NCI-H1930 (cell line): ENCODE data around the gene SAA1.

ENCODE experiments used
- DNase-seq, 2 experiments: peaks; one replicate each; lab custom pipeline; 2025; lab: John Stamatoyannopoulos, UW

Gene SAA1

GRCh38 chr11:18310800-18311340 is 44.8 kb downstream of the SAA1 start:
- no peak for DNase-seq

- DNase-seq = no peak
These were observed 45.9 kb downstream of the SAA1 start for GRCh38 chr11:18312012-18312411.

DNA sequence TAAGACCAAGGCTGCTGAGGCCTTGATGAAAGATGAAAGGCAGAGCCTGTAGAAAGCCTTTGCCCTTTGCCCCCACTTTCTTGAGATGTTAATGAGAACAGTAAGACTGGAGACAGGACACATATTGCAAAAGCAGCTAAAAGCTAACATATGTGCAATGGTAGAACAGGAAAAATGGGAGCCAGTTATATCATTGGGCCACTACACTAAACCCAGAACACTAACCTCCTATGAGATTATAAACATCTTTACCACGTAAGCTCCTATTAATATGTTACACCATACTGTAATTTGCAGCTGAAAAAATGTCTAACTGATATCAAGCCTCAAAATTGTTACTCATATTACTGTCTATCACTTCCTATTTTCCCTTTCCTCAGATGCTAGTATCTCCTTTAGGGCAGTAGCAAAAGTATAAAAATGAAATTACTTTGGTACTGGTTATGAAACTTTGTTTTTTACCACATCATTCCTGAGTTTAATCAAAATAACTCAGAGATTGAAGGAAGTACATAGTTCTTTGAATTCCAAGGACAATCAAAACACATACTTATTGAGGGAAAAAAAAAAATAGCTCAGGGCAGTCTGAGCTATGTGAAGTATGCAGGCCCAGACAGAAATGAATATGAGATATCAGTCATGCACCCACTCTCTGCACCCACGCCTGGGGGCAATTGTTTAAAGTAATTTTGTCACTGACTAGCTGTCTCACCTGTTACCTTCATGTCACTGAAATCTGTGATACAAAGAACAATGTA is 46.8 kb downstream of the SAA1 start:
- no peak for DNase-seq

GRCh38 chr11:18313965-18314763 is 48.1 kb downstream of the SAA1 start:
- DNase-seq = no peak

DNA sequence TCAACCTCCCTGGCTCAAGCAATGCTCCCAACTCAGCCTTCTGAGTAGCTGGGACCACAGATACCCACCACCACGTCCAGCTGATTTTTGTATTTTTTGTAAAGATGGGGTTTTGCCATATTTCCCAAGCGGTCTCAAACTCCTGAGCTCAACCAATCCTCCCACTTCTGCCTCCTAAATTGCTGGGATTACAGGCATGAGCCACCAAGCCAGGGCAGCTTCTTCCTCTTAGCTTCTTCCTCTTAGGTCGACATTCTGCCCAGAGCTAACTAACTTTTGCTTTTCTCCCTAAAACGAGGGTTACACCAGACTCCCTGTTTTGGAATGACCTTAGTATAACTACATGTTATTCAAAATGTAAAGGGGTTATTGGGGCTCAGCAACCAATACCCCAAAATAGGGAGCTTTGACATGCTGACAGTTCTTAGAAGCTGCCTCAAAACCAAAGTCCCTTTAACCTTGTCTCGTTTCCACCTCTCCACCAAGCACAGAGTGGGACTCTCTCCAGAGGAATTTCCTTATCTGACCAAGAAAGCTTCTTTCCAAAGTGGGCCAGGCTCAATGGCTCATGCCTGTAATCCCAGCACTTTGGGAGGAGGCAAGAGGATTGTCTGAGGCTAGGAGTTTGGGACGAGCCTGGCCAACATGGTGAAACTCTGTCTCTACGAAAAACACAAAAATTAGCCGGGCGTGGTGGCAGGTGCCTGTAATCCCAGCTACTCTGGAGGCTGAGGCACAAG is 48.9 kb downstream of the SAA1 start:
- DNase-seq = no peak

GRCh38 chr11:18315893-18316292 is 49.8 kb downstream of the SAA1 start:
- DNase-seq = no peak

GRCh38 chr11:18317551-18317950 is 51.5 kb downstream of the SAA1 start:
- no peak for DNase-seq
